ENCODE results near the gene BANP.

BANP gene

GRCh38 chr16:87949071-87949744, 2.0 kb upstream of the BANP start:
- DNase-seq, result no peak

GRCh38 chr16:87951552-87952538, 611 bp downstream of the BANP start:
- DNase-seq, result no peak

GRCh38 chr16:87952751-87953150, 1.5 kb downstream of the BANP start:
- no peak for DNase-seq

GRCh38 chr16:87953308-87954215, 2.3 kb downstream of the BANP start:
- no peak for DNase-seq

- DNase-seq, result no peak
Measured at GRCh38 chr16:87954361-87954760, 3.1 kb downstream of the BANP start.

- DNase-seq, result no peak
Measured at GRCh38 chr16:87954826-87955225, 3.6 kb downstream of the BANP start.

GRCh38 chr16:87955302-87956097, 4.3 kb downstream of the BANP start:
- no peak for DNase-seq

GRCh38 chr16:87956098-87956364, 4.8 kb downstream of the BANP start:
- DNase-seq, result no peak

GRCh38 chr16:87956365-87957231, 5.4 kb downstream of the BANP start:
- DNase-seq, result no peak

- DNase-seq, result no peak
Measured at GRCh38 chr16:87957296-87958094, 6.3 kb downstream of the BANP start.

GRCh38 chr16:87958632-87959031, 7.4 kb downstream of the BANP start:
- DNase-seq, result no peak

- DNase-seq, result no peak
Measured at GRCh38 chr16:87959391-87959990, 8.3 kb downstream of the BANP start.

- no peak for DNase-seq
Measured at GRCh38 chr16:87960296-87960695, 9.1 kb downstream of the BANP start.

- DNase-seq, result no peak
Measured at GRCh38 chr16:87960852-87961251, 9.6 kb downstream of the BANP start.

- no peak for DNase-seq
Measured at GRCh38 chr16:87961623-87962022, 10.4 kb downstream of the BANP start.

- peak in 1 of 2 experiments; percentile 49 for DNase-seq
Measured at GRCh38 chr16:87963400-87963799, 12.2 kb downstream of the BANP start.

GRCh38 chr16:87964049-87964659, 12.9 kb downstream of the BANP start:
- no peak for DNase-seq

GRCh38 chr16:87965417-87965816, 14.2 kb downstream of the BANP start:
- no peak for DNase-seq

- no peak for DNase-seq
Measured at GRCh38 chr16:87966064-87966645, 14.9 kb downstream of the BANP start.
